T-helper 2 cell treated with Interferon-gamma antibody and Interleukin-4, amounts not matched to agents 5 μg/mL and 100 μg/mL, for 36 hours (primary cell): ENCODE data around the gene STX3.

ENCODE experiments used
- DNase-seq: peaks from one replicate; pipeline ENCODE4 v3.0.0; 2021; ENCODE audit warnings: low spot score
- H3K27ac Mint-ChIP-seq: one replicate; pipeline ENCODE4 v1.8.0; 2021; ENCODE audit warnings: mild to moderate bottlenecking, mixed read lengths
- H3K27me3 Mint-ChIP-seq: one replicate; pipeline ENCODE4 v1.8.0; 2021; ENCODE audit warnings: low read depth, mixed read lengths
- H3K36me3 Mint-ChIP-seq: one replicate; pipeline ENCODE4 v1.8.0; 2021; ENCODE audit warnings: low read depth, mixed read lengths
- H3K4me1 Mint-ChIP-seq: one replicate; pipeline ENCODE4 v1.8.0; 2021; ENCODE audit warnings: low read depth, mixed read lengths
- H3K4me3 Mint-ChIP-seq: one replicate; pipeline ENCODE4 v1.8.0; 2022; ENCODE audit warnings: mild to moderate bottlenecking, moderate library complexity, mixed read lengths
- H3K9me3 Mint-ChIP-seq: one replicate; pipeline ENCODE4 v1.8.0; 2021; ENCODE audit warnings: mixed read lengths

The STX3 gene

DNA sequence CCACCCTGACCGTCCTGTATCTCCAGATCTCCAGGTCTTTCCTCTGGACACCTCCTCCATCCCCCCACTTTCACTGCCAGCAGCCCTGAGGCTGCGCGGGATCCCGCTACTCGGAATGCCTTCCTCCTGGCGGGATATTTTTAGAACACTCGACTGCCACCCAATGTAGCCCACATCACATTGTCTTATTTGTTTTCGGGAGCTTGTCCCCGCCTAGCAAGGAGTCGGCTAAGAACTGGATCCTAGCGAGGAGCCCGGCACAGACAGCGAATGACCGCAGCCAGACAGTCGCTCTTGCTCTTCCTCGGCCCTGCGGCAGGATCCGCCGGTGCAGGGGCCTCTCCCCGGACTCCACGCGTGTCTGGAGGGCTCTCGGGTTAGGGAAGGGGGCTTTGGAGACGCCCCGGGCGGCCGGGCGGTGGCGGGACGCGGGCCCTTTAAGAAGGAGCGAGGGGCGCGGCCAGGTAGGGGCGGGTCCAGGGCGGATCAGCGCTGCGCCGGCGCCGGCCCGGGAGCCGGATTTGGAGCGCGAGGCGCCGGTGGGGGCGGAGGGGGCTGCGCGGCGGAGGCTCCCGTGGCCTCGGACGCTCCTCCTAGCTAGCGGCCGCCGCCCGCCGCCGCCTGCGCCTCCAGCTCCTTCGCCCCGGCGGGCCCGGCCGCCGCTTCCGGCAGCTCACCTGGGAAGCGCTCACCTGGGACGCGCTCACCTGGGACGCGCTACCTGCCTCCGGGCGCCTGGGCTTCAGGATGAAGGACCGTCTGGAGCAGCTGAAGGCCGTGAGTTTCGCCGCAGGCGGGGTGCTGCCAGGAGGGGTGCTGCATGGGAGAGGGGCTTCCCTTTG is at the start of gene STX3:
Gene STX3, plus strand, starts transcription at position 518 of the 842 bp plus-strand sequence. Its CDS starts 230 bp downstream, at position 748.
- peaks cover 23% of the 10 kb centered on the region for H3K4me1 Mint-ChIP-seq
- DNase-seq, result peak; percentile 70
- H3K27ac Mint-ChIP-seq, result peak within 1 kb of the TSS; percentile 72
- peak within 1 kb of the TSS; percentile 95 for H3K4me3 Mint-ChIP-seq
- H3K36me3 Mint-ChIP-seq, result peaks cover 13% of the 10 kb centered on the region
- peaks cover 25% of the 10 kb centered on the region for H3K27me3 Mint-ChIP-seq
- H3K9me3 Mint-ChIP-seq, result no peaks in the 10 kb centered on the region

- no peaks in the 10 kb centered on the region for H3K4me1 Mint-ChIP-seq
- H3K27me3 Mint-ChIP-seq, result no peaks in the 10 kb centered on the region
- H3K4me3 Mint-ChIP-seq, result no peak overlapping the region
- no peaks in the 10 kb centered on the region for H3K36me3 Mint-ChIP-seq
- H3K9me3 Mint-ChIP-seq, result no peaks in the 10 kb centered on the region
- no peak for DNase-seq
- no peak overlapping the region for H3K27ac Mint-ChIP-seq
These were observed 48.5 kb upstream of the STX3 start for GRCh38 chr11:59706518-59707285.

DNA sequence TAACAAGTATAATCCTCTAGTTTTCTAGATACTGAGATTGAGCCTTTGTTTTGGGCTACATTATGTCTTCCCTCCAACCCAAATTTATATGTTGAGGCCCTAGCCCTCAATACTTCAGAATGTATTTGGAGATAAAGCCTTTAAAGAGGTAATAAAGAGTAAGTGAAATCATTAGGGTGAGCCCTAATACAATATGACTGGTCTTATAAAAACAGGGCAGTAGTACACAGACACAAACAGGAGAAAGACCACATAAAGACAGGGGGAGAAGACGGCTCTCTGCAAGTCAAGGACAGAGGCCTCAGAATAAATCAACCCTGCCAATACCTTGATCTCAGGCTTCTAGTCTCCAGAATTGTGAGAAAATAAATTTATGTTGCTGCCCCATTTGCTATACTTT is 47.8 kb upstream of the STX3 start:
- H3K9me3 Mint-ChIP-seq, result no peaks in the 10 kb centered on the region
- H3K4me3 Mint-ChIP-seq, result no peak overlapping the region
- H3K36me3 Mint-ChIP-seq, result no peaks in the 10 kb centered on the region
- H3K27me3 Mint-ChIP-seq, result no peaks in the 10 kb centered on the region
- H3K27ac Mint-ChIP-seq, result no peak overlapping the region
- H3K4me1 Mint-ChIP-seq, result no peaks in the 10 kb centered on the region
- no peak for DNase-seq

GRCh38 chr11:59708537-59708936 is 46.6 kb upstream of the STX3 start:
- Mint-ChIP-seq H3K36me3 (no peaks in the 10 kb centered on the region), H3K27ac (no peak overlapping the region), H3K27me3 (no peaks in the 10 kb centered on the region), H3K9me3 (no peaks in the 10 kb centered on the region), H3K4me1 (no peaks in the 10 kb centered on the region), H3K4me3 (no peak overlapping the region)
- no peak for DNase-seq

- no peaks in the 10 kb centered on the region for H3K9me3 Mint-ChIP-seq
- DNase-seq, result no peak
- peaks cover 6% of the 10 kb centered on the region for H3K27me3 Mint-ChIP-seq
- no peaks in the 10 kb centered on the region for H3K36me3 Mint-ChIP-seq
- no peaks in the 10 kb centered on the region for H3K4me1 Mint-ChIP-seq
- no peak overlapping the region for H3K27ac Mint-ChIP-seq
- no peak overlapping the region for H3K4me3 Mint-ChIP-seq
These were observed 44.9 kb upstream of the STX3 start for GRCh38 chr11:59710136-59710847.

GRCh38 chr11:59713745-59714144 is 41.4 kb upstream of the STX3 start, which contains the start of gene OR10V1:
OR10V1 (minus strand) TSS chr11:59713845; CDS start chr11:59713845, 0 bp downstream.
- Mint-ChIP-seq H3K9me3 (no peaks in the 10 kb centered on the region), H3K4me1 (no peaks in the 10 kb centered on the region), H3K27me3 (peaks cover 14% of the 10 kb centered on the region), H3K27ac (no peak within 1 kb of the TSS), H3K4me3 (no peak within 1 kb of the TSS), H3K36me3 (no peaks in the 10 kb centered on the region)
- no peak for DNase-seq

DNA sequence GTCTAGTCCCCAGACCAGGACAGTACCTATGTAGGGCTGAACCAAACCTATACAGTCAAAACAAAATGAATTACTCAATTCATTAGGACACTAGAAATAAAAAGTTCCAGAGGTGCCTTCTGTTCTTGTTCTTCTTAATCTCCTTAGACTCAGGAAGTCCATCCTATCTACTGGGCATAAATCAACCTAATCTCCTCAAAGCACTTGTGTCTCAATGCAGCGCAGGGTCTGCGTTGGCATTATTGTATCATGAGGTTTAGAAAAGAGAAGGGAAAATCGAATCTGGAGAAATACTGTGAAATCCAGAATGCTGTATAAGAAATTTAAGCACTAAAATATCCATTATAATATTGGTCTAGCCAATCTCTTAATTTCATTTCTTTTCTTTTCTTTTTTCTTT is 39.1 kb upstream of the STX3 start:
- H3K27ac Mint-ChIP-seq, result no peak overlapping the region
- no peak for DNase-seq
- no peaks in the 10 kb centered on the region for H3K9me3 Mint-ChIP-seq
- H3K4me3 Mint-ChIP-seq, result no peak overlapping the region
- H3K36me3 Mint-ChIP-seq, result no peaks in the 10 kb centered on the region
- H3K4me1 Mint-ChIP-seq, result no peaks in the 10 kb centered on the region
- peaks cover 19% of the 10 kb centered on the region for H3K27me3 Mint-ChIP-seq

DNA sequence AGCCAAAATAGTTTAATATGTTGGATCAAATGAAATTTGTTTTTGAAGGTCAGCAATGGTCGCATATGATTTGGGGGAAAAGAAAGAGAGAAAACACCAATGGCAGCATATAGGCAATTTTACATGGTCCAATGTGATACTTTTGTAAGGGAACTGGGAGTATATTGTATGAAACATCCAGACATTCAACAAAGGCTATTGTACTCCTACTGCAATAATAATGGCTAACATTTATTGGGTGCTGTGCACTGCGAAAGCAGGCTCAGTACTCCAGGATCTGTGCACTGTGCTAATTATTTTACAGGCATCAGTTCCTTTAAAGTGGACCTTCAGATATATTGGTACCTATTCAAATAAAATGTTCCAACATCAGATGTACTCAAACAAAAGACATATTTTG is 35.6 kb upstream of the STX3 start:
- Mint-ChIP-seq H3K36me3 (no peaks in the 10 kb centered on the region), H3K27ac (no peak overlapping the region), H3K4me1 (no peaks in the 10 kb centered on the region), H3K4me3 (no peak overlapping the region), H3K9me3 (no peaks in the 10 kb centered on the region), H3K27me3 (peaks cover 22% of the 10 kb centered on the region)
- no peak for DNase-seq

DNA sequence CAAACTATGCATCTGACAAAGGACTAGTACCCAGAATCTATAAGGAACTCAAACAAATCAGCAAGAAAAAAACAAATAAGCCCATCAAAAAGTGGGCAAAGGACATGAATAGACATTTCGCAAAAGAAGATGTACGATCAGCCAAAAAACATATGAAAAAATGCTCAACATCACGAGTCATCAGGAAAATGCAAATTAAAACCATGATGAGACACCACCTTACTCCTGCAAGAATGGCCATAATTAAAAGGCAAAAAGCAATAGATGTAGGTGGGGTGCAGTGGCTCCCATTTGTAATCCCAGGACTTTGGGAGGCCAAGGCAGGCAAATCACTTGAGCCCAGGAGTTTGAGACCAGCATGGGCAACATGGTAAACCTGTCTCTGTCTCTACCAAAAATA is 31.1 kb upstream of the STX3 start:
- H3K4me1 Mint-ChIP-seq, result peaks cover 4% of the 10 kb centered on the region
- no peak overlapping the region for H3K4me3 Mint-ChIP-seq
- H3K27ac Mint-ChIP-seq, result no peak overlapping the region
- peaks cover 9% of the 10 kb centered on the region for H3K27me3 Mint-ChIP-seq
- H3K9me3 Mint-ChIP-seq, result no peaks in the 10 kb centered on the region
- no peaks in the 10 kb centered on the region for H3K36me3 Mint-ChIP-seq
- no peak for DNase-seq

- Mint-ChIP-seq H3K4me3 (no peak overlapping the region), H3K4me1 (peaks cover 7% of the 10 kb centered on the region), H3K9me3 (no peaks in the 10 kb centered on the region), H3K27ac (no peak overlapping the region), H3K27me3 (peaks cover 2% of the 10 kb centered on the region), H3K36me3 (no peaks in the 10 kb centered on the region)
- DNase-seq, result no peak
These were observed 27.8 kb upstream of the STX3 start for GRCh38 chr11:59727426-59727825.

- Mint-ChIP-seq H3K36me3 (no peaks in the 10 kb centered on the region), H3K9me3 (no peaks in the 10 kb centered on the region), H3K27me3 (peaks cover 2% of the 10 kb centered on the region), H3K4me1 (peaks cover 7% of the 10 kb centered on the region), H3K27ac (no peak overlapping the region), H3K4me3 (no peak overlapping the region)
- no peak for DNase-seq
These were observed 27.0 kb upstream of the STX3 start for GRCh38 chr11:59728154-59728553.

DNA sequence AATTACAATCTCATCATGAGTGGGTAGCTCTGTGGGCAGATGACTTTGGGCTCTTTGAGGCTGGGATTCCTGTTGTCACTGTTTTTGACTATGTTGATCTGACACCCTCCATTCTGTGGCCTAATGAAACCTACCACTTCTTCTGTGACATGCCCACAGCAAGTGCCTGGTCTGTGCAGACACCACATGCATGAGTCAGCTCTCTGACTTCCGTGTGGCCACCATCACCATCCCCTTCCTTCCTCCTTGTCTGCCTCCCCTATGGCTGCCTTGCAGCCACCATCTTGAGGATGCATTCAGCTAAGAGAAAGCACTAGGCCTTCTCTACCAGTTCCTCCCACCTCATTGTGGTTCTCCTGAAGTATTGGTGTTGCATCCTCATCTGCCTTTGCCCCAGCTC is 26.3 kb upstream of the STX3 start:
- no peaks in the 10 kb centered on the region for H3K36me3 Mint-ChIP-seq
- no peak overlapping the region for H3K4me3 Mint-ChIP-seq
- no peak for DNase-seq
- peaks cover 2% of the 10 kb centered on the region for H3K27me3 Mint-ChIP-seq
- H3K9me3 Mint-ChIP-seq, result no peaks in the 10 kb centered on the region
- peaks cover 7% of the 10 kb centered on the region for H3K4me1 Mint-ChIP-seq
- peak overlapping the region; percentile 0 for H3K27ac Mint-ChIP-seq

DNA sequence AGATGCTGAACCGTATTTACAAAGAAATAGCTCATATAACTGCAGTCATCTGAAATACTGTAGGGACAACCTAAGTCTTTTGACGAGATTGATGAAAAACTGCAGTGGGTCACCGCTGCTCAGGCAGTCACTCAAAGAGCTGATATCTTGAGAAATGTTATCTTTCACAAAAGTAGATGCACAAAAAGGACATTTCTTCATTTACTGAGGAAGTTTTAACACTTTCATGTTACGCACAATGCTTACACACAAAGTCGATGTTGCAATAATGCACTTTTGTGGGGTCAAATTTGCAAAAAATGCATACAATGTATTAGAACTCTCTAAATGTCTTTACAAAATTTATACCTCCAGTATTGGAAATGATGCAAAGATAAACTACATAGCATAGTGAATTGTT is 25.3 kb upstream of the STX3 start:
- Mint-ChIP-seq H3K4me1 (peaks cover 7% of the 10 kb centered on the region), H3K27me3 (peaks cover 2% of the 10 kb centered on the region), H3K36me3 (no peaks in the 10 kb centered on the region), H3K27ac (no peak overlapping the region), H3K9me3 (no peaks in the 10 kb centered on the region), H3K4me3 (no peak overlapping the region)
- DNase-seq, result no peak
